Astrocyte of the hippocampus (primary cell): ENCODE measurements around the gene ABHD17B.

ENCODE experiments used
- DNase-seq: peaks from one replicate; pipeline ENCODE4 v3.0.0; 2011; ENCODE audit warnings: low read depth, low spot score

Gene ABHD17B

GRCh38 chr9:71878327-71879274, 32.4 kb downstream of the ABHD17B start:
- no peak for DNase-seq

- no peak for DNase-seq
Measured at GRCh38 chr9:71876829-71877228, 34.2 kb downstream of the ABHD17B start.

GRCh38 chr9:71876106-71876505, 34.9 kb downstream of the ABHD17B start:
- DNase-seq: no peak

- DNase-seq: no peak
Measured at GRCh38 chr9:71875345-71875744, 35.6 kb downstream of the ABHD17B start.

- no peak for DNase-seq
Measured at GRCh38 chr9:71863631-71864030, 47.4 kb downstream of the ABHD17B start.

GRCh38 chr9:71861618-71862017, 49.4 kb downstream of the ABHD17B start:
- DNase-seq: no peak

GRCh38 chr9:71859939-71860338, 51.1 kb downstream of the ABHD17B start:
- no peak for DNase-seq

- DNase-seq: peak; percentile 3
Measured at GRCh38 chr9:71858812-71859211, 52.2 kb downstream of the ABHD17B start.

- no peak for DNase-seq
Measured at GRCh38 chr9:71858102-71858798, 52.7 kb downstream of the ABHD17B start.

GRCh38 chr9:71857159-71857558, 53.8 kb downstream of the ABHD17B start:
- DNase-seq: no peak

- no peak for DNase-seq
Measured at GRCh38 chr9:71854811-71855210, 56.2 kb downstream of the ABHD17B start.

- DNase-seq: no peak
Measured at GRCh38 chr9:71853084-71853483, 57.9 kb downstream of the ABHD17B start.

GRCh38 chr9:71850996-71851395, 60.0 kb downstream of the ABHD17B start:
- DNase-seq: no peak

- no peak for DNase-seq
Measured at GRCh38 chr9:71847892-71848291, 63.1 kb downstream of the ABHD17B start.

- no peak for DNase-seq
Measured at GRCh38 chr9:71844808-71845207, 66.2 kb downstream of the ABHD17B start.

GRCh38 chr9:71839668-71840067, 71.3 kb downstream of the ABHD17B start:
- no peak for DNase-seq

- no peak for DNase-seq
Measured at GRCh38 chr9:71835596-71835995, 75.4 kb downstream of the ABHD17B start.

- peak; percentile 21 for DNase-seq
Measured at GRCh38 chr9:71830929-71831328, 80.1 kb downstream of the ABHD17B start.

GRCh38 chr9:71830153-71830552, 80.8 kb downstream of the ABHD17B start:
- DNase-seq: no peak

GRCh38 chr9:71826279-71826678, 84.7 kb downstream of the ABHD17B start:
- no peak for DNase-seq

GRCh38 chr9:71824257-71824656, 86.7 kb downstream of the ABHD17B start:
- DNase-seq: no peak

- DNase-seq: no peak
Measured at GRCh38 chr9:71822935-71823334, 88.1 kb downstream of the ABHD17B start.

- DNase-seq: peak; percentile 3
Measured at GRCh38 chr9:71822456-71822855, 88.5 kb downstream of the ABHD17B start.
